Astrocyte (in vitro differentiated cells and primary cell): ENCODE measurements around the gene SPATA31E1. TPM values are rescaled to one million over a fixed set of nuclear protein-coding genes. Genes with fewer than 3 reads are reported as not detected.

Experiments used
- DNase-seq: peaks from one replicate; pipeline ENCODE4 v3.0.0-alpha.2; 2010; ENCODE audit warnings: low read depth
- FAIRE-seq: peaks from 2 replicates; lab custom pipeline; 2011; peaks lifted over from hg19 to GRCh38; lab: Jason Lieb, UNC
- H2AFZ ChIP-seq: 2 replicates; pipeline ENCODE4 v1.6.0; 2012; ENCODE audit warnings: low read depth, low read length, inconsistent platforms
- H3K27ac ChIP-seq: 2 replicates; pipeline ENCODE4 v1.5.1; 2011; ENCODE audit warnings: low read depth, low read length, inconsistent platforms
- H3K27me3 ChIP-seq: 2 replicates; pipeline ENCODE4 v1.6.0; 2011; ENCODE audit warnings: low read length, inconsistent platforms; ENCODE audit not compliant: insufficient read depth
- H3K36me3 ChIP-seq: 2 replicates; pipeline ENCODE4 v1.5.1; 2011; ENCODE audit warnings: low read length, inconsistent platforms; ENCODE audit not compliant: insufficient read depth
- H3K4me1 ChIP-seq: 2 replicates; pipeline ENCODE4 v1.5.1; 2011; ENCODE audit warnings: low read length, inconsistent platforms; ENCODE audit not compliant: insufficient read depth
- H3K4me2 ChIP-seq: 2 replicates; pipeline ENCODE4 v1.6.0; 2012; ENCODE audit warnings: low read length, inconsistent platforms
- H3K4me3 ChIP-seq: 2 replicates; pipeline ENCODE4 v1.5.1; 2011; ENCODE audit warnings: low read depth, mild to moderate bottlenecking, low read length, inconsistent platforms; ENCODE audit not compliant: insufficient read depth
- H3K79me2 ChIP-seq: 2 replicates; pipeline ENCODE4 v1.6.0; 2012; ENCODE audit warnings: mild to moderate bottlenecking, low read length, inconsistent platforms; ENCODE audit not compliant: insufficient read depth
- H3K9ac ChIP-seq: 2 replicates; pipeline ENCODE4 v1.6.0; 2012; ENCODE audit warnings: mild to moderate bottlenecking, low read length, inconsistent platforms
- H3K9me3 ChIP-seq: 2 replicates; pipeline ENCODE4 v1.5.1; 2012; ENCODE audit warnings: low read depth, mild to moderate bottlenecking, low read length, inconsistent platforms; ENCODE audit not compliant: insufficient read depth
- H4K20me1 ChIP-seq: 2 replicates; pipeline ENCODE4 v1.6.0; 2012; ENCODE audit warnings: low read length, inconsistent platforms; ENCODE audit not compliant: insufficient read depth
- H3K27ac Mint-ChIP-seq: one replicate; pipeline ENCODE4 v1.8.0; 2021; ENCODE audit warnings: mild to moderate bottlenecking, mixed read lengths; ENCODE audit not compliant: unreplicated experiment
- H3K27me3 Mint-ChIP-seq: one replicate; pipeline ENCODE4 v1.8.0; 2021; ENCODE audit warnings: low read depth, mixed read lengths; ENCODE audit not compliant: unreplicated experiment
- H3K36me3 Mint-ChIP-seq: one replicate; pipeline ENCODE4 v1.8.0; 2021; ENCODE audit warnings: low read depth, mixed read lengths; ENCODE audit not compliant: unreplicated experiment
- H3K4me1 Mint-ChIP-seq: one replicate; pipeline ENCODE4 v1.8.0; 2021; ENCODE audit warnings: low read depth, mixed read lengths; ENCODE audit not compliant: unreplicated experiment
- H3K4me3 Mint-ChIP-seq: one replicate; pipeline ENCODE4 v1.8.0; 2021; ENCODE audit warnings: mild to moderate bottlenecking, moderate library complexity, mixed read lengths; ENCODE audit not compliant: unreplicated experiment
- H3K9me3 Mint-ChIP-seq: one replicate; pipeline ENCODE4 v1.8.0; 2021; ENCODE audit warnings: mild to moderate bottlenecking, mixed read lengths; ENCODE audit not compliant: unreplicated experiment
- CTCF ChIP-seq: IDR thresholded peaks from 2 replicates; pipeline ENCODE4 v1.5.1; 2011; ENCODE audit warnings: low read depth, mild to moderate bottlenecking, inconsistent platforms, low read length, moderate library complexity; ENCODE audit not compliant: insufficient read depth
- EZH2 ChIP-seq: IDR thresholded peaks from 2 replicates; pipeline ENCODE4 v1.6.1; 2012; ENCODE audit warnings: mild to moderate bottlenecking, low read length, inconsistent platforms; ENCODE audit not compliant: insufficient read depth
- total RNA-seq: library from RNA; stranded (reverse); gene quantifications from 2 replicates; pipeline ENCODE4 v1.2.1, GENCODE V29; 2021

Gene SPATA31E1
- total RNA-seq, 1 donor from 2014 or later: not detected

GRCh38 chr9:87836951-87837705 lies 45.5 kb upstream of the SPATA31E1 start:
- no peaks in the 10 kb centered on the region for H3K4me1 Mint-ChIP-seq
- TF ChIP-seq CTCF (no peak), EZH2 (no peak)
- Histone ChIP-seq H3K79me2 (no peaks in the 10 kb centered on the region), H3K4me3 (no peak overlapping the region), H3K36me3 (no peaks in the 10 kb centered on the region), H3K9ac (no peak overlapping the region), H3K4me1 (no peaks in the 10 kb centered on the region), H3K4me2 (no peak overlapping the region), H4K20me1 (no peaks in the 10 kb centered on the region), H3K9me3 (no peaks in the 10 kb centered on the region), H2AFZ (no peak overlapping the region), H3K27ac (no peak overlapping the region), H3K27me3 (no peaks in the 10 kb centered on the region)
- FAIRE-seq (no peak), DNase-seq (peak; percentile 16)
- H3K27me3 Mint-ChIP-seq: peaks cover 12% of the 10 kb centered on the region
- no peak overlapping the region for H3K4me3 Mint-ChIP-seq
- peaks cover 4% of the 10 kb centered on the region for H3K9me3 Mint-ChIP-seq
- H3K27ac Mint-ChIP-seq: no peak overlapping the region
- no peaks in the 10 kb centered on the region for H3K36me3 Mint-ChIP-seq

GRCh38 chr9:87840134-87840533 lies 42.5 kb upstream of the SPATA31E1 start:
- Mint-ChIP-seq H3K4me3 (no peak overlapping the region), H3K4me1 (no peaks in the 10 kb centered on the region)
- no peak for FAIRE-seq

More at GRCh38 chr9:87840134-87840533, 42.5 kb upstream of the SPATA31E1 start:
- DNase-seq: no peak
- no peak for TF ChIP-seq EZH2
- no peak for TF ChIP-seq CTCF
- Histone ChIP-seq H3K9me3 (no peaks in the 10 kb centered on the region), H3K27me3 (no peaks in the 10 kb centered on the region), H2AFZ (no peak overlapping the region), H3K79me2 (no peaks in the 10 kb centered on the region), H3K4me1 (no peaks in the 10 kb centered on the region), H3K4me3 (no peak overlapping the region), H3K9ac (no peak overlapping the region), H3K4me2 (no peak overlapping the region), H3K36me3 (no peaks in the 10 kb centered on the region), H4K20me1 (no peaks in the 10 kb centered on the region), H3K27ac (no peak overlapping the region)
- Mint-ChIP-seq H3K9me3 (peaks cover 4% of the 10 kb centered on the region), H3K27me3 (peaks cover 20% of the 10 kb centered on the region), H3K27ac (no peak overlapping the region), H3K36me3 (no peaks in the 10 kb centered on the region)
